A549 (cell line): Measurements from ENCODE around the gene FGFR4. TPM values are rescaled to one million over a fixed set of nuclear protein-coding genes. Genes with fewer than 3 reads are reported as not detected.

ENCODE experiments used
- ATAC-seq, 2 experiments: fragments of 200-7000 bp in 1 of 2; fragments of >200 bp in 1 of 2; cut with Nextera tagmentation in 1 of 2; cut with Tn5 transposase in 1 of 2; 3 replicates each; pipeline versions ENCODE4 v1.8.0 to v1.9.1; 2018 to 2020; ENCODE audit warnings: mild to moderate bottlenecking in 1 of 2, moderate library complexity in 1 of 2
- CTCF ChIA-PET: fragments of 300-600 bp; sonication (Branson Sonifier 250); formaldehyde crosslinking; extraction: SDS; loops from one replicate; lab custom pipeline; 2021; ENCODE audit warnings: antibody characterized with exemption, inconsistent platforms; lab: Yijun Ruan, JAX
- POLR2A ChIA-PET: fragments of 350-600 bp; formaldehyde crosslinking; extraction: SDS; loops from one replicate; lab custom pipeline; 2021; ENCODE audit warnings: antibody characterized with exemption, inconsistent platforms; lab: Yijun Ruan, JAX
- DNase-seq, 2 experiments: peaks; one replicate each; pipeline versions ENCODE4 v3.0.0 to v3.0.0-alpha.2; 2011 to 2016; ENCODE audit warnings: low read depth in 1 of 2, low spot score in 1 of 2
- FAIRE-seq: peaks from 2 replicates; lab custom pipeline; 2011; peaks lifted over from hg19 to GRCh38; lab: Jason Lieb, UNC
- H3K27ac ChIP-seq, 2 experiments: fragments of >200 bp; sonication (Bioruptor Twin); formaldehyde crosslinking; 3 replicates each; pipeline ENCODE4 v1.5.1; 2016 to 2017
- H3K4me1 ChIP-seq: fragments of >200 bp; sonication (Bioruptor Twin); formaldehyde crosslinking; 3 replicates; pipeline ENCODE4 v1.6.1; 2016
- H3K4me2 ChIP-seq: fragments of >200 bp; sonication (Bioruptor Twin); formaldehyde crosslinking; 3 replicates; pipeline ENCODE4 v1.6.1; 2016
- H3K4me3 ChIP-seq: fragments of >200 bp; sonication (Bioruptor Twin); formaldehyde crosslinking; 3 replicates; pipeline ENCODE4 v1.5.1; 2016
- H3K9me3 ChIP-seq: fragments of >200 bp; sonication (Bioruptor Twin); formaldehyde crosslinking; 3 replicates; pipeline ENCODE4 v1.6.1; 2016
- ATOH8 ChIP-seq: fragments of 250-450 bp; sonication (Bioruptor Pico); IDR thresholded peaks from 2 replicates; pipeline ENCODE4 v1.5.0; 2020; ENCODE audit warnings: low read depth, mild to moderate bottlenecking, moderate library complexity
- CBX2 ChIP-seq: fragments of 200-600 bp; sonication (generic); IDR thresholded peaks from 2 replicates; pipeline ENCODE4 v1.6.1; 2016; ENCODE audit warnings: low read depth, mild to moderate bottlenecking, borderline replicate concordance
- CBX8 ChIP-seq: fragments of 200-600 bp; sonication (generic); IDR thresholded peaks from 2 replicates; pipeline ENCODE4 v1.6.1; 2016
- CHD2 ChIP-seq: fragments of 150-350 bp; IDR thresholded peaks from 2 replicates; pipeline ENCODE4 v1.6.1; 2014; ENCODE audit warnings: low read length; ENCODE audit not compliant: partially characterized antibody
- EHMT2 ChIP-seq: fragments of 200-600 bp; sonication (generic); IDR thresholded peaks from 2 replicates; pipeline ENCODE4 v1.6.1; 2016; ENCODE audit warnings: antibody characterized with exemption, low read depth, mild to moderate bottlenecking, moderate library complexity
- HMGXB4 ChIP-seq: fragments of 250-450 bp; sonication (Bioruptor Pico); IDR thresholded peaks from 2 replicates; pipeline ENCODE4 v1.5.0; 2021; ENCODE audit warnings: mild to moderate bottlenecking, moderate library complexity, borderline replicate concordance
- HOXA7 ChIP-seq: fragments of 250-450 bp; sonication (Bioruptor Pico); IDR thresholded peaks from 2 replicates; pipeline ENCODE4 v1.5.0; 2020; ENCODE audit warnings: mild to moderate bottlenecking, moderate library complexity
- HOXB13 ChIP-seq: fragments of 250-450 bp; sonication (Bioruptor Pico); IDR thresholded peaks from 2 replicates; pipeline ENCODE4 v1.5.0; 2020; ENCODE audit warnings: low read depth, mild to moderate bottlenecking, moderate library complexity
- JUN ChIP-seq, 2 experiments: fragments of >200 bp; sonication (Bioruptor Twin); formaldehyde crosslinking; IDR thresholded peaks; 2 replicates in 1 of 2; 3 replicates in 1 of 2; pipeline ENCODE4 v1.6.1; 2016 to 2017
- KDM1A ChIP-seq: fragments of 200-600 bp; sonication (generic); IDR thresholded peaks from 2 replicates; pipeline ENCODE4 v1.6.1; 2016; ENCODE audit warnings: low read depth, mild to moderate bottlenecking
- MAZ ChIP-seq: fragments of 150-350 bp; IDR thresholded peaks from 2 replicates; pipeline ENCODE4 v1.6.1; 2014; ENCODE audit warnings: antibody characterized with exemption, low read depth, low read length, borderline replicate concordance
- NPAS2 ChIP-seq: fragments of 250-450 bp; sonication (Bioruptor Pico); IDR thresholded peaks from 2 replicates; pipeline ENCODE4 v1.8.0; 2022; ENCODE audit warnings: mild to moderate bottlenecking, moderate library complexity, borderline replicate concordance
- PHF8 ChIP-seq: fragments of 200-600 bp; sonication (generic); IDR thresholded peaks from 2 replicates; pipeline ENCODE4 v1.6.1; 2016; ENCODE audit warnings: low read depth, mild to moderate bottlenecking, antibody characterized with exemption, moderate library complexity, borderline replicate concordance
- RAD21 ChIP-seq, 2 experiments: fragments of >200 bp in 1 of 2; sonication (Bioruptor Twin) in 1 of 2; formaldehyde crosslinking in 1 of 2; IDR thresholded peaks in 1 of 2; conservative IDR thresholded peaks in 1 of 2; 2 replicates in 1 of 2; 3 replicates in 1 of 2; pipeline ENCODE4 v1.6.1; 2012 to 2018; ENCODE audit warnings: inconsistent platforms in 1 of 2
- RARB ChIP-seq: fragments of 250-450 bp; sonication (Bioruptor Pico); IDR thresholded peaks from 2 replicates; pipeline ENCODE4 v1.8.0; 2021; ENCODE audit warnings: mild to moderate bottlenecking, moderate library complexity
- REST ChIP-seq: fragments of 200-600 bp; sonication (generic); IDR thresholded peaks from 2 replicates; pipeline ENCODE4 v1.6.1; 2016; ENCODE audit warnings: antibody characterized with exemption, mild to moderate bottlenecking, moderate library complexity
- RFX5 ChIP-seq: fragments of 450-650 bp; IDR thresholded peaks from 2 replicates; pipeline ENCODE4 v1.7.1; 2014; ENCODE audit warnings: antibody characterized with exemption, mild to moderate bottlenecking, moderate library complexity
- TP53 ChIP-seq: fragments of 250-450 bp; sonication (Bioruptor Pico); IDR thresholded peaks from 2 replicates; pipeline ENCODE4 v1.5.0; 2021; ENCODE audit warnings: mild to moderate bottlenecking, moderate library complexity
- ZC3H11A ChIP-seq: fragments of 450-650 bp; IDR thresholded peaks from 2 replicates; pipeline ENCODE4 v1.6.1; 2014; ENCODE audit warnings: antibody characterized with exemption, mild to moderate bottlenecking
- ZFP36 ChIP-seq: fragments of 450-650 bp; IDR thresholded peaks from 2 replicates; pipeline ENCODE4 v1.6.1; 2014; ENCODE audit warnings: borderline replicate concordance; ENCODE audit not compliant: partially characterized antibody
- WGBS: methylation state at CpG from one replicate; pipeline ENCODE4 v1.1.6; 2017; ENCODE audit errors: missing lambda C conversion rate; 5-methylcytosine and 5-hydroxymethylcytosine counted together
- polyA plus RNA-seq, 4 experiments: library from polyadenylated mRNA; depleted of rRNA in 3 of 4; stranded (reverse); fragments of >200 nt; fragmentation: RNase III in 1 of 4; extraction: RNeasy Plus Mini Kit Qiagen cat#74134 plus additional on column Dnase treatment in 1 of 4; gene quantifications; 2 replicates in 3 of 4; 3 replicates in 1 of 4; pipeline ENCODE4 v1.2.3, GENCODE V29; 2011 to 2017
- TF ChIP-seq, protein P1 (sequence below): fragments of 450-650 bp; IDR thresholded peaks from 2 replicates; pipeline ENCODE4 v1.6.1; 2014; ENCODE audit warnings: antibody characterized with exemption

Gene FGFR4
- polyA plus RNA-seq, 2 of the 4 experiments (the other 2 are of a cell fraction): 31.8 to 45.2 TPM

DNA sequence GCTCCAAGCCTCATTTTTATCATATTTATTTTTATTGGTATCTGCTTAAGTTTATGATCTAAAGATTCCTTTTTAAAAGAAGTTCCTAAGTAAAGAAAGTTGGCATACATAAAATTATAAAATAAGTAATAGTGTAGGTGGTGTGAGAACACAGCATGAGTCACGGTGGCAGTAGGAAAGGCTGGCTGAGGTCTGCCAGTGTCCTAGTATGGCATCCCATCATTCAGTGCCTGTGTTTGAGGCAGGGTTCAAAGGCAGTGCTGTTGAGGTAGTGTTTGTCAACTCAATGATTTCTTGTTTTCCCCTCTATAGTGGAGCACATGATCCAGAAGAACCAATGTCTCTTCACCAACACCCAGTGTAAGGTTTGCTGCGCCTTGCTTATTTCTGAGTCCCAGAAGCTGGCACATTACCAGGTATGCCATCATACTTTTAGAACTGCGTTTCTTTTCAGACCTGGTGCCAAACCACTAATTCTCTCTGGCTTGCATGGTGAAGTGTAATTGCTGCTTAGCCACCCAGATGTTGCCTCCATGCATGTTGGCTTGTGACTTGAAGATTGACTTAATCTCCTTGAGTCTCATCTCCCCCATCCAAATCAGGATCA lies 45.8 kb upstream of the FGFR4 start:
- DNase-seq: no peak
- H3K4me3 ChIP-seq: no peak overlapping the region
- TF ChIP-seq, protein P1, sequence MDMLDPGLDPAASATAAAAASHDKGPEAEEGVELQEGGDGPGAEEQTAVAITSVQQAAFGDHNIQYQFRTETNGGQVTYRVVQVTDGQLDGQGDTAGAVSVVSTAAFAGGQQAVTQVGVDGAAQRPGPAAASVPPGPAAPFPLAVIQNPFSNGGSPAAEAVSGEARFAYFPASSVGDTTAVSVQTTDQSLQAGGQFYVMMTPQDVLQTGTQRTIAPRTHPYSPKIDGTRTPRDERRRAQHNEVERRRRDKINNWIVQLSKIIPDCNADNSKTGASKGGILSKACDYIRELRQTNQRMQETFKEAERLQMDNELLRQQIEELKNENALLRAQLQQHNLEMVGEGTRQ: no peak
- no peak for TF ChIP-seq HMGXB4 (CRISPR knock-in tag)
- TF ChIP-seq, all 56 proteins: peak for 0
- ATAC-seq (no peak), FAIRE-seq (no peak)
- POLR2A ChIA-PET: no interaction called here
- 88% methylated on average over 3 of the region's 3 CpGs for WGBS
- H3K4me2 ChIP-seq: no peak overlapping the region
- no peaks in the 10 kb centered on the region for H3K9me3 ChIP-seq
- H3K27ac ChIP-seq: no peak overlapping the region
- CTCF ChIA-PET: interaction anchor here (0.8 to 4.6 kb wide), 3 partner anchors 26 to 521 kb away, joined by 3 to 21 read pairs (median 5); no protein-coding TSS in a partner anchor
- no peaks in the 10 kb centered on the region for H3K4me1 ChIP-seq

GRCh38 chr5:177041936-177042335 lies 44.8 kb upstream of the FGFR4 start:
- FAIRE-seq: no peak
- CTCF ChIA-PET: interaction anchor here (0.9 to 4.6 kb wide), 3 partner anchors 25 to 41 kb away, joined by 3 to 21 read pairs (median 5); no protein-coding TSS in a partner anchor
- DNase-seq: no peak
- POLR2A ChIA-PET: no interaction called here
- no peaks in the 10 kb centered on the region for H3K9me3 ChIP-seq
- no peak overlapping the region for H3K4me2 ChIP-seq
- H3K4me1 ChIP-seq: no peaks in the 10 kb centered on the region
- H3K27ac ChIP-seq: no peak overlapping the region
- WGBS: 94% methylated on average over 2 of the region's 2 CpGs
- ATAC-seq: no peak
- H3K4me3 ChIP-seq: no peak overlapping the region
- TF ChIP-seq, protein P1: no peak
- TF ChIP-seq HMGXB4 (CRISPR knock-in tag): no peak
- TF ChIP-seq RAD21 (conservative IDR thresholded peaks at IDR 0.05 in 1 of 2, IDR thresholded peaks at IDR 0.05 in 1 of 2): no peak
- TF ChIP-seq JUN (IDR thresholded peaks at IDR 0.05): no peak
- TF ChIP-seq HOXA7 (CRISPR knock-in tag): no peak
- no peak for TF ChIP-seq ATOH8
- TF ChIP-seq CBX2: no peak
- TF ChIP-seq ZFP36: no peak
- no peak for TF ChIP-seq KDM1A
- TF ChIP-seq ZC3H11A: no peak
- no peak for TF ChIP-seq CHD2
- no peak for TF ChIP-seq CBX8
- TF ChIP-seq NPAS2 (CRISPR knock-in tag): no peak
- no peak for TF ChIP-seq RARB (CRISPR knock-in tag)

DNA sequence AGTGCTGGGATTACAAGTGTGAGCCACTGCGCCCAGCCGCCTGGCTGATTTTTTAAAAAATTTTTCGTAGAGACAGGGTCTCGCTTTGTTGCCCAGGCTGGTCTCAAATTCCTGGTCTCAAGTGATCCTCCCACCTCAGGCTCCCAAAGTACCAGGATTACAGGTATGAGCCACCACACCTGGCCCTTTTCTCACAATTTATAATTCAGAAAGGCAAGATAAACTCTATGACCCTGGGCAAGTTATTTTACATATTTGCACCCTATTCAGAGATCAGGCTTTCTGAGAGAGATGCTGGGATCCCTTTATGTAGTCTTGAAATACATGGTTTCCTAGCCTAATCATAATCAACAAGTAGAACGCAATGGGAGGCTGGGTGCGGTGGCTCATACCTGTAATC lies 43.6 kb upstream of the FGFR4 start:
- Histone ChIP-seq H3K4me1 (no peaks in the 10 kb centered on the region), H3K9me3 (no peaks in the 10 kb centered on the region), H3K4me3 (no peak overlapping the region), H3K27ac (no peak overlapping the region), H3K4me2 (no peak overlapping the region)
- DNase-seq: no peak
- POLR2A ChIA-PET: no interaction called here
- ATAC-seq: no peak
- WGBS: 95% methylated on average over 6 of the region's 6 CpGs
- CTCF ChIA-PET: interaction anchor here (0.8 to 4.6 kb wide), 2 partner anchors 28 to 32 kb away, joined by 3 to 21 read pairs; no protein-coding TSS in a partner anchor
- no peak for FAIRE-seq
- TF ChIP-seq RARB (CRISPR knock-in tag): no peak
- no peak for TF ChIP-seq JUN (IDR thresholded peaks at IDR 0.05)
- no peak for TF ChIP-seq RFX5
- no peak for TF ChIP-seq PHF8
- TF ChIP-seq HOXB13 (CRISPR knock-in tag): no peak
- no peak for TF ChIP-seq MAZ
- TF ChIP-seq REST: no peak
- TF ChIP-seq EHMT2: no peak
- no peak for TF ChIP-seq TP53 (CRISPR knock-in tag)
